ENCODE results near the gene MAML3.

The MAML3 gene

GRCh38 chr4:140099983-140100382, 54.0 kb downstream of the MAML3 start:
- no peak for DNase-seq (ENCODE audit: low read depth)

GRCh38 chr4:140098455-140099160, 55.4 kb downstream of the MAML3 start:
- DNase-seq (ENCODE audit: low read depth), result no peak

GRCh38 chr4:140097572-140097971, 56.4 kb downstream of the MAML3 start:
- DNase-seq (ENCODE audit: low read depth), result no peak

- DNase-seq (ENCODE audit: low read depth), result no peak
Measured at GRCh38 chr4:140096921-140097320, 57.1 kb downstream of the MAML3 start.

GRCh38 chr4:140096483-140096861, 57.5 kb downstream of the MAML3 start:
- no peak for DNase-seq (ENCODE audit: low read depth)

- DNase-seq (ENCODE audit: low read depth), result peak; percentile 98
Measured at GRCh38 chr4:140095694-140096482, 58.1 kb downstream of the MAML3 start.

GRCh38 chr4:140094438-140095420, 59.3 kb downstream of the MAML3 start:
- no peak for DNase-seq (ENCODE audit: low read depth)

- DNase-seq (ENCODE audit: low read depth), result no peak
Measured at GRCh38 chr4:140092094-140092851, 61.7 kb downstream of the MAML3 start.

GRCh38 chr4:140091305-140091704, 62.7 kb downstream of the MAML3 start:
- DNase-seq (ENCODE audit: low read depth), result no peak

- peak; percentile 73 for DNase-seq (ENCODE audit: low read depth)
Measured at GRCh38 chr4:140090215-140090731, 63.7 kb downstream of the MAML3 start.

- no peak for DNase-seq (ENCODE audit: low read depth)
Measured at GRCh38 chr4:140089216-140089615, 64.8 kb downstream of the MAML3 start.

GRCh38 chr4:140088323-140088967, 65.5 kb downstream of the MAML3 start:
- no peak for DNase-seq (ENCODE audit: low read depth)

- DNase-seq (ENCODE audit: low read depth), result no peak
Measured at GRCh38 chr4:140085881-140086280, 68.1 kb downstream of the MAML3 start.

- DNase-seq (ENCODE audit: low read depth), result no peak
Measured at GRCh38 chr4:140085062-140085622, 68.8 kb downstream of the MAML3 start.

GRCh38 chr4:140084385-140084784, 69.6 kb downstream of the MAML3 start:
- no peak for DNase-seq (ENCODE audit: low read depth)

- no peak for DNase-seq (ENCODE audit: low read depth)
Measured at GRCh38 chr4:140082391-140082755, 71.6 kb downstream of the MAML3 start.

GRCh38 chr4:140081641-140082390, 72.2 kb downstream of the MAML3 start:
- DNase-seq (ENCODE audit: low read depth), result no peak

GRCh38 chr4:140080883-140081282, 73.1 kb downstream of the MAML3 start:
- DNase-seq (ENCODE audit: low read depth), result no peak

- DNase-seq (ENCODE audit: low read depth), result no peak
Measured at GRCh38 chr4:140078366-140078765, 75.6 kb downstream of the MAML3 start.

GRCh38 chr4:140076307-140076706, 77.7 kb downstream of the MAML3 start:
- DNase-seq (ENCODE audit: low read depth), result no peak
